ENCODE measurements around the gene EFCAB8. TPM values are rescaled to one million over a fixed set of nuclear protein-coding genes. Genes with fewer than 3 reads are reported as not detected.
A peak's percentile ranks its signal among the peaks of the same experiment; 100 is the strongest.
"Not testable (repeated sequence)": the region's sequence is repeated elsewhere in the genome, so short reads cannot be mapped to it uniquely, and the experiment has no call there.

Gene EFCAB8
- total RNA-seq, 2 donors from 2014 or later: 1.7 to 2.7 TPM

GRCh38 chr20:32941155-32941885 lies 82.6 kb downstream of the EFCAB8 start:
- ATAC-seq (replicated peaks in 1 of 2): no peak
- H3K36me3 Mint-ChIP-seq (ENCODE audit: insufficient read depth in 2 of 2): no peaks in the 10 kb centered on the region
- H3K4me1 Mint-ChIP-seq (ENCODE audit: low read depth): peaks cover 27% of the 10 kb centered on the region
- no peak overlapping the region for H3K4me3 Mint-ChIP-seq
- no peaks in the 10 kb centered on the region for H3K27me3 Mint-ChIP-seq (ENCODE audit: low read depth)
- H3K27ac Mint-ChIP-seq: no peak overlapping the region
- no peaks in the 10 kb centered on the region for H3K9me3 Mint-ChIP-seq
- DNase-seq: no peak

DNA sequence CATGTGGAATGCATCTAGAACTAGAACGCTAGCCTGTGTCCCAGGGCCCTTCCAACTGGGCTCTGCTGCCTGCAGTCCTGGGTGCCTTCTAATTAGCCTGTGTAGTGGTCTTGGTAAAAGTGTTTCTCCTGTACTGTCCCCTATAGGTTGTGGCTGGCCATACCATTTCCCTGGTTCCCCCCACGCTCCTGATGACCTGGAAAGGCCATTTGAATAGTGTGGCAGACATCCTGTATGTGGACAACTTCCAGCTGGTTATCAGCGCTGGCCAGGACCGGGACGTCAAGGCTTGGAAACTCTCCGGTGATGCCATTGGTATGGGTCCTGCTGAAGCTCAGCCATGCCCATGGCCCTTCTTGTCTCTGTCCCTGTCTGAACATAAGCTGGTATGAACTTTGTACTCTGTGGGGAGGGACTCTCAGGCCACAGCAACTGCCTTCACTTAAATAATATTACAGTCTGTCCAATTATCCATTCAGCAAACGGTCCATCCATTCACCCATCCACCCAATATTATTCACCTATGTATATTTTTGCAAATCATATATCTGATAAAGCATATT lies 84.8 kb downstream of the EFCAB8 start:
- H3K9me3 Mint-ChIP-seq: no peaks in the 10 kb centered on the region
- ATAC-seq (replicated peaks in 1 of 2) (no peak), DNase-seq (no peak)
- peaks cover 34% of the 10 kb centered on the region for H3K4me1 Mint-ChIP-seq (ENCODE audit: low read depth)
- H3K36me3 Mint-ChIP-seq (ENCODE audit: insufficient read depth in 2 of 2): no peaks in the 10 kb centered on the region
- H3K27me3 Mint-ChIP-seq (ENCODE audit: low read depth): no peaks in the 10 kb centered on the region
- H3K27ac Mint-ChIP-seq: no peak overlapping the region
- H3K4me3 Mint-ChIP-seq: no peak overlapping the region

GRCh38 chr20:32945710-32946221 lies 87.0 kb downstream of the EFCAB8 start:
- peak in 1 of 2 donors; percentile 45 for DNase-seq
- Mint-ChIP-seq H3K27me3 (ENCODE audit: low read depth) (no peaks in the 10 kb centered on the region), H3K4me3 (peak overlapping the region; percentile 45 to 46), H3K27ac (peak overlapping the region; percentile 93), H3K36me3 (ENCODE audit: insufficient read depth in 2 of 2) (no peaks in the 10 kb centered on the region), H3K4me1 (ENCODE audit: low read depth) (peaks cover 47% of the 10 kb centered on the region), H3K9me3 (no peaks in the 10 kb centered on the region)
- ATAC-seq (replicated peaks in 1 of 2): peak; percentile 86 to 90

GRCh38 chr20:32946629-32947028 lies 87.9 kb downstream of the EFCAB8 start:
- DNase-seq (no peak), ATAC-seq (replicated peaks in 1 of 2) (peak; percentile 52 to 60)
- Mint-ChIP-seq H3K27ac (peak overlapping the region; percentile 93), H3K4me1 (ENCODE audit: low read depth) (peaks cover 54% of the 10 kb centered on the region), H3K9me3 (no peaks in the 10 kb centered on the region), H3K4me3 (peak overlapping the region; percentile 45 to 55), H3K36me3 (ENCODE audit: insufficient read depth in 2 of 2) (no peaks in the 10 kb centered on the region), H3K27me3 (ENCODE audit: low read depth) (no peaks in the 10 kb centered on the region)

GRCh38 chr20:32950539-32950938 lies 91.8 kb downstream of the EFCAB8 start:
- not testable (repeated sequence) for DNase-seq; H3K27me3 Mint-ChIP-seq (ENCODE audit: low read depth); H3K36me3 Mint-ChIP-seq (ENCODE audit: insufficient read depth in 2 of 2); ATAC-seq (replicated peaks in 1 of 2); H3K9me3 Mint-ChIP-seq
- Mint-ChIP-seq H3K4me1 (ENCODE audit: low read depth) (peaks cover 51% of the 10 kb centered on the region), H3K4me3 (peak overlapping the region; percentile 15 to 52), H3K27ac (peak overlapping the region; percentile 76)

GRCh38 chr20:32957459-32957858 lies 98.7 kb downstream of the EFCAB8 start:
- H3K4me1 Mint-ChIP-seq (ENCODE audit: low read depth): peaks cover 19% of the 10 kb centered on the region
- H3K27me3 Mint-ChIP-seq (ENCODE audit: low read depth): no peaks in the 10 kb centered on the region
- H3K9me3 Mint-ChIP-seq: peaks cover 13 to 17% of the 10 kb centered on the region in 2 donors
- no peak overlapping the region for H3K4me3 Mint-ChIP-seq
- DNase-seq: no peak
- ATAC-seq (replicated peaks in 1 of 2): no peak
- peaks cover 11 to 23% of the 10 kb centered on the region in 2 donors for H3K36me3 Mint-ChIP-seq (ENCODE audit: insufficient read depth in 2 of 2)
- H3K27ac Mint-ChIP-seq: no peak overlapping the region

DNA sequence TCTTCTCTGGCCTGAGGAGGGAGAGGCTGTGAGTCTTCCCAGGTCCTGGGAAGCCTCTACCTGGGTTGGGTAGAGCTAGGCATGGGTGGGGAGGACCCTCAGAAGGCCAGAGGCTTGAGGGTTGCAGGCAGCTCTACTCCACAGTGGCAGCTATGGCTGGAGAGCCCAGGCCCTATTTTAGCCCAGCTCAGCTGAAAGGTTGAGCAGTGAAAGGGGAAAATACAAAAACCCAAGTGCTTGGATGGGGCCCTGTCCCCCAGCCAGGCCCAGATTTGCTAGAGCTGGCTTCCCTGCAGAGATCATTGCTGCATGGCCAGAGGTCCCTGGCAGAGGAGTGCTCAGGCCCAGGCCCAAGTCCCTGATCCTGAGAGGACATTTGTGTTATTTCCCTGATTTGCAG lies 99.9 kb downstream of the EFCAB8 start:
- no peak overlapping the region for H3K27ac Mint-ChIP-seq
- peaks cover 11 to 23% of the 10 kb centered on the region in 2 donors for H3K36me3 Mint-ChIP-seq (ENCODE audit: insufficient read depth in 2 of 2)
- no peak for DNase-seq
- peaks cover 11 to 12% of the 10 kb centered on the region in 2 donors for H3K9me3 Mint-ChIP-seq
- H3K27me3 Mint-ChIP-seq (ENCODE audit: low read depth): no peaks in the 10 kb centered on the region
- no peak for ATAC-seq (replicated peaks in 1 of 2)
- H3K4me3 Mint-ChIP-seq: no peak overlapping the region
- H3K4me1 Mint-ChIP-seq (ENCODE audit: low read depth): peaks cover 25% of the 10 kb centered on the region

DNA sequence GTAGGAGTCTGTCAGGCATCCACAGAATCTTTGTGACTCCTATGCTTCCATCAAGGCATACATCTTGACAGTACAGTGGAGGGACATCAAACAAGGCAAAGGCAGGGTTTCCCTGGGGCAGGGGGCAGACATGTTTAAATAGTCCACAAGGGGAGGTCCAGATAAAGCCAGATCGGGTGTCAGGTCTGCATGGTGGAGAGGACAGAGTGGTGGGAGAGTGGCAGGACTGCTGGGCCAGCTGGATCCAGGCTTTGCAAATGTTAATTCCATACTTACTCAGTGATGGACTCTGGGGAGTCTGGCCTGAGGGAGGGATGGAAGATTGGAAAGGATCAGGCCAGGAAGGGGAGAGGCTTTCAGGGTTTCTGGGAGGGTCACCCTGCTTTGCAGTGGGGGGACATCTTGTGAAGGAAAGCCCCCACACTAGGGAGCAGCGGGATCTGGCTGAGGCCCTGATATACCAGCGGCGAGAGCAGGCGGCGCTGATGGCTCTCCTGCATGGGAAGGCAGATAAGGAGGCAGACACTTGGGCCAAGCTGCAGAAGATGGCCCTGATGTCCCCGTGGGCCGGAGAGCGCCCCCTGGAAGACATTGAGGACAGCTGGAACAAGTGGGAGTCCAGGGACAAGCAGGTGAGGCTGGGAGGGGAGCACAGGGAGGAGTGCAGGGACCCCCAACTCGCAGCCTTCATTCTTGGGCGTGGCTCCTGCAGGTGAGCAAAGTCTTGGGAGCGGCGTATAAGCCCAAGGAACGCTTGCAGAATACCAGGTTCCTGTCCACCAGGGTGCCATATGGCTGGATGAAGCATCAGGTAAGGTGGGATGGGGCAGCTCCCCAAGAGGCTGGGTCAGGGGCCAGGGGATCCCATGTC lies 100.9 kb downstream of the EFCAB8 start:
- peaks cover 10 to 19% of the 10 kb centered on the region in 2 donors for H3K36me3 Mint-ChIP-seq (ENCODE audit: insufficient read depth in 2 of 2)
- H3K27ac Mint-ChIP-seq: no peak overlapping the region
- DNase-seq (no peak), ATAC-seq (replicated peaks in 1 of 2) (no peak)
- peaks cover 31% of the 10 kb centered on the region for H3K4me1 Mint-ChIP-seq (ENCODE audit: low read depth)
- H3K4me3 Mint-ChIP-seq: no peak overlapping the region
- peaks cover 9 to 12% of the 10 kb centered on the region in 2 donors for H3K9me3 Mint-ChIP-seq
- no peaks in the 10 kb centered on the region for H3K27me3 Mint-ChIP-seq (ENCODE audit: low read depth)

GRCh38 chr20:32960222-32960518 lies 101.4 kb downstream of the EFCAB8 start:
- peaks cover 9 to 12% of the 10 kb centered on the region in 2 donors for H3K9me3 Mint-ChIP-seq
- H3K4me1 Mint-ChIP-seq (ENCODE audit: low read depth): peaks cover 33% of the 10 kb centered on the region
- ATAC-seq (replicated peaks in 1 of 2) (no peak), DNase-seq (no peak)
- H3K27me3 Mint-ChIP-seq (ENCODE audit: low read depth): no peaks in the 10 kb centered on the region
- no peak overlapping the region for H3K4me3 Mint-ChIP-seq
- H3K27ac Mint-ChIP-seq: no peak overlapping the region
- peaks cover 10 to 19% of the 10 kb centered on the region in 2 donors for H3K36me3 Mint-ChIP-seq (ENCODE audit: insufficient read depth in 2 of 2)

GRCh38 chr20:32960849-32961731 lies 102.4 kb downstream of the EFCAB8 start:
- ATAC-seq (replicated peaks in 1 of 2) (no peak), DNase-seq (no peak)
- H3K9me3 Mint-ChIP-seq: peaks cover 8 to 9% of the 10 kb centered on the region in 2 donors
- peaks cover 42% of the 10 kb centered on the region for H3K4me1 Mint-ChIP-seq (ENCODE audit: low read depth)
- no peak overlapping the region for H3K4me3 Mint-ChIP-seq
- no peak overlapping the region for H3K27ac Mint-ChIP-seq
- peaks cover 10 to 16% of the 10 kb centered on the region in 2 donors for H3K36me3 Mint-ChIP-seq (ENCODE audit: insufficient read depth in 2 of 2)
- no peaks in the 10 kb centered on the region for H3K27me3 Mint-ChIP-seq (ENCODE audit: low read depth)

- H3K27ac Mint-ChIP-seq: no peak overlapping the region
- no peak for DNase-seq
These were observed 103.3 kb downstream of the EFCAB8 start for GRCh38 chr20:32962053-32962452.

GRCh38 chr20:32962646-32963045 lies 103.9 kb downstream of the EFCAB8 start:
- not testable (repeated sequence) for DNase-seq; H3K9me3 Mint-ChIP-seq; ATAC-seq (replicated peaks in 1 of 2); H3K4me3 Mint-ChIP-seq; H3K36me3 Mint-ChIP-seq (ENCODE audit: insufficient read depth in 2 of 2); H3K27me3 Mint-ChIP-seq (ENCODE audit: low read depth); H3K27ac Mint-ChIP-seq
- peaks cover 57% of the 10 kb centered on the region for H3K4me1 Mint-ChIP-seq (ENCODE audit: low read depth)

More at GRCh38 chr20:32962053-32962452, 103.3 kb downstream of the EFCAB8 start:
- peaks cover 51% of the 10 kb centered on the region for H3K4me1 Mint-ChIP-seq (ENCODE audit: low read depth)
- ATAC-seq (replicated peaks in 1 of 2): no peak
- H3K27me3 Mint-ChIP-seq (ENCODE audit: low read depth): no peaks in the 10 kb centered on the region
- no peak overlapping the region for H3K4me3 Mint-ChIP-seq
- H3K9me3 Mint-ChIP-seq: peaks cover 5 to 7% of the 10 kb centered on the region in 2 donors
- H3K36me3 Mint-ChIP-seq (ENCODE audit: insufficient read depth in 2 of 2): peaks cover 7 to 10% of the 10 kb centered on the region in 2 donors

All from activated T-cell treated with anti-CD3 and anti-CD28 coated beads, Interleukin-2, amount 50 U/mL, for 72 hours (primary cell).